ENCODE results near the gene CACNB1.
A peak's percentile ranks its signal among the peaks of the same experiment; 100 is the strongest.
"Not testable (repeated sequence)": the region's sequence is repeated elsewhere in the genome, so short reads cannot be mapped to it uniquely, and the experiment has no call there.

CACNB1 gene

DNA sequence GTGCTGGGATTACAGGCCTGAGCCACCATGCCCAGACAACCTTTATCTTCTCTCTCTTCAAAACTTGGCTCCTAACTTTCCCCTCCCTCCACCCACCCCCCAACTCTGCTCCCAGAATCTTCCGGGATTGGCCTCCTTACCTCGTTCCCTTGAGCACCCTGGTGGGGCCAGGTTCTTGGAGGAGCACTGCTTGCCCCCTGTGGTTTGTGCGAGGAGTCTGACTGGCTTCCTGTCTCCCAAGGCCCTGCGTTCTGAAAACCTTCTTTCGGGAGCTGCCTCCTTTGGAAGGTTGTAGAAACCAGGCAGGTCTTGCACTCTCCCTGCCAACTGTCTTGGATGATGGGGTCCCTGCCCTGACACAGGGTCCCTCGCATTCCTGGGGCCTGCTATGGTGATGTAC lies 65.9 kb downstream of the CACNB1 start:
- TF ChIP-seq, protein P1, sequence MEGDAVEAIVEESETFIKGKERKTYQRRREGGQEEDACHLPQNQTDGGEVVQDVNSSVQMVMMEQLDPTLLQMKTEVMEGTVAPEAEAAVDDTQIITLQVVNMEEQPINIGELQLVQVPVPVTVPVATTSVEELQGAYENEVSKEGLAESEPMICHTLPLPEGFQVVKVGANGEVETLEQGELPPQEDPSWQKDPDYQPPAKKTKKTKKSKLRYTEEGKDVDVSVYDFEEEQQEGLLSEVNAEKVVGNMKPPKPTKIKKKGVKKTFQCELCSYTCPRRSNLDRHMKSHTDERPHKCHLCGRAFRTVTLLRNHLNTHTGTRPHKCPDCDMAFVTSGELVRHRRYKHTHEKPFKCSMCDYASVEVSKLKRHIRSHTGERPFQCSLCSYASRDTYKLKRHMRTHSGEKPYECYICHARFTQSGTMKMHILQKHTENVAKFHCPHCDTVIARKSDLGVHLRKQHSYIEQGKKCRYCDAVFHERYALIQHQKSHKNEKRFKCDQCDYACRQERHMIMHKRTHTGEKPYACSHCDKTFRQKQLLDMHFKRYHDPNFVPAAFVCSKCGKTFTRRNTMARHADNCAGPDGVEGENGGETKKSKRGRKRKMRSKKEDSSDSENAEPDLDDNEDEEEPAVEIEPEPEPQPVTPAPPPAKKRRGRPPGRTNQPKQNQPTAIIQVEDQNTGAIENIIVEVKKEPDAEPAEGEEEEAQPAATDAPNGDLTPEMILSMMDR (IDR thresholded peaks at IDR 0.05; ENCODE audit: low read depth, low read length) = no peak
- no peak for DNase-seq (ENCODE audit: low read depth, low spot score)

DNA sequence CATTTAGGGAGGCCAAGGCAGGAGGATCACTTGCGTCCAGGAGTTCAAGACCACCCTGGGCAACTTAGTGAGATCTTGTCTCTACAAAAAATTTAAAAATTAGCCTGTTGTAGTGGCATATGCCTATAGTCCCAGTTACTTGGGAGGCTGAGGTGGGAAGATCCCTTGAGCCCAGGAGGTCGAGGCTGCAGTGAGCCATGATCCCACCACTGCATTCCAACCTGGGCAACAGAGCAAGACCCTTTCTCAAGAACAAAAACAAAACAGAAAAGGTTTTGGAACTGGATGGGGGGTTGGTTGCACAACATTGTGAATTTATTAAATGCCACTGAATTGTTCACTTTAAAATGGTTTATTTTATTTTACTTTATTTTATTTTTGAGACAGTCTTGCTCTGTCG lies 67.3 kb downstream of the CACNB1 start:
- TF ChIP-seq, protein P1 (IDR thresholded peaks at IDR 0.05; ENCODE audit: low read depth, low read length) = no peak
- in situ Hi-C loops (cut with HindIII; ENCODE audit: low sequenced_read_pairs) = no loop called here

More for the DNA sequence above, 65.9 kb downstream of the CACNB1 start:
- H3K4me3 ChIP-seq (ENCODE audit: low read depth, low read length) = no peak overlapping the region
- in situ Hi-C loops (cut with HindIII; ENCODE audit: low sequenced_read_pairs) = no loop called here

DNA sequence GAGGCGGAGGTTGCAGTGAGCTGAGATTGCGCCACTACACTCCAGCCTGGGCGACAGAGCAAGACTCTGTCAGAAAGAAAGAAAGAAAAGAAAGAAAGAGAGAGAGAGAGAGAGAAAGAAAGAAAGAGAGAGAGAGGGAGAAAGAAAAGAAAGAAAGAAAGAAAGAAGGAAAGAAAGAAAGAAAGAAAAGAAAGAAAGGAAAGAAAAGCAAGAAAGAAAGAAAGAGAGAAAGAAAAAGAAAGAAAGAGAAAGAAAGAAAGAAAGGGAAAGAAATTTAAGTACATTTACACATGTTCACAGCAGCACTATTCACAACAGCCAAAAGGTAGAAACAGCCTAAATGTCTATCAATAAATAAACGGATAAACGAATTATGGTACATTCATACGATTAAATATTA lies 67.9 kb downstream of the CACNB1 start:
- in situ Hi-C loops (cut with HindIII; ENCODE audit: low sequenced_read_pairs); H3K4me3 ChIP-seq (ENCODE audit: low read depth, low read length); DNase-seq (ENCODE audit: low read depth, low spot score): not testable (repeated sequence)

More for the DNA sequence above, 67.3 kb downstream of the CACNB1 start:
- DNase-seq (ENCODE audit: low read depth, low spot score) = no peak
- H3K4me3 ChIP-seq (ENCODE audit: low read depth, low read length) = no peak overlapping the region

DNA sequence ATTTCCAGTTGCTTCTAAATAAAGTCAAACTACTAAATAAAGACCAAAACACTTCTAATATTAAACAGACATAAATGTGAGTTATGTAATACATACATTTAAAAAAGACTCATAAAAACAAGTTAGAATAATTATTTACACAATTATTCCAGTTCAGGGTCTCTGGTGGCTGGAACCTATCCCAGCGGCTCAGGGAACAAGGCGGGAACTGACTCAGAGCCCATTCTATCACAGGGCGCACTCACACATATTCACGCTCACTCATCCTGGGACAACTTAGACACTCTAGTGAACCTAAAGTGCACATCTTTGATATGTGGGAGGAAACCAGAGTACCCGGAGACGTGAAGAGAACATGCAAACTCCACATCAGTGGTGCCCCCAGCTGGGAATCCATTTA lies 71.0 kb downstream of the CACNB1 start:
- DNase-seq (ENCODE audit: low read depth, low spot score) = no peak
- in situ Hi-C loops (cut with HindIII; ENCODE audit: low sequenced_read_pairs) = no loop called here
- H3K4me3 ChIP-seq (ENCODE audit: low read depth, low read length) = no peak overlapping the region
- TF ChIP-seq, protein P1 (IDR thresholded peaks at IDR 0.05; ENCODE audit: low read depth, low read length) = no peak

DNA sequence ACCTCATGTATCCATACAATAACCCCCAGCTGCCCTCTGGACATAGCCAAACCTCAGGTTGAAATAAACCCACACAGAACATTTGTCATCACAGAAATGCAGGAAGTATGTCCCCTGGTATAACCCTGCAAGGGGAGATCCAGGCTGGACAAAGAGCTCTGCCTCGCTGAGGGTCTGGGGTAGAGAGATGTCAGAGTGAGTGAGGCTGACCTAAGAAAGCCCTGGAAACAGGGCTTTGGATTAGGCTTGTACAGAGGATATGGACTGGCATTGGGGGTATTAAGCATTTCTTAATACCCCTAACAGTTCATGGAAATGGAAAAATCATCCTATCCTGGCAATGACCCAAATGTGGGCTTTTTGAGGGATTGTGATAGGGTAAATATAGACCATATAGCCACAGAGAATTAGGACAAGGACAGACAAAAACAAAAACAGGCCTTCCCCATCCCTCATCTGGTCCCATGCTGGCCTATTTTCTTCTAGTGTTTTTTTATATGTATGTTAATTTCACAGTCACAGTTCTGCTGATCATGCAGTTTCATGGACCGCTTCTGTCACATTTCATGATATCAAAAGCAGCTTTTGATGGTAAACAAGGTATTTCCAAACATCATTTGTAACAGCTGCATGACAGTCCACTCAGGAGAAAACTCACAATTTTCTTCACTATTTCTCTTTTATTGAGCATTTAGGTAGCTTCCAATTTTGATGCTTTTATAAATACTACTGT lies 72.2 kb downstream of the CACNB1 start:
- in situ Hi-C loops (cut with HindIII; ENCODE audit: low sequenced_read_pairs) = no loop called here
- TF ChIP-seq, protein P1 (IDR thresholded peaks at IDR 0.05; ENCODE audit: low read depth, low read length) = no peak
- no peak overlapping the region for H3K4me3 ChIP-seq (ENCODE audit: low read depth, low read length)
- no peak for DNase-seq (ENCODE audit: low read depth, low spot score)

DNA sequence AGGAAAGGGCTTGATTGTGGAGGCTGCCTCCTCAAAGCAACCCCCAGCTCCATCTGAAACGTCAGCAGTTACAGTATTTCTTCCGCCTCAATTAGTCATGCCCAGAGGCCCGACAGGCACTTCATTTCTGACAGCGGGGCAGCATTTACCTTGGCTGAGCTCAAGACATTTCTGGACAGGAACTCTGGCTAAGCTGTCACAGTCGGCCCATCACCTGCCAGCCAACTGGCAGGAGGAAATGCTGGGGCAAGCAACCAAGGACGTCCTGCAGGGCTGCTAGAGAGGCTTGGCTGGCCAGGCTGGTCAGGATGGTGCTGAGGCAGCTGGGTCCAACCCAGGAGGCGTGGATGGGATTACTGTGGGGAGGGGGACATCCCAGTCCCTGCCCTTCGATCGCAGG lies 73.8 kb downstream of the CACNB1 start:
- no peak overlapping the region for H3K4me3 ChIP-seq (ENCODE audit: low read depth, low read length)
- peak; percentile 4 for DNase-seq (ENCODE audit: low read depth, low spot score)
- TF ChIP-seq, protein P1 (IDR thresholded peaks at IDR 0.05; ENCODE audit: low read depth, low read length) = no peak
- in situ Hi-C loops (cut with HindIII; ENCODE audit: low sequenced_read_pairs) = no loop called here
